ENCODE measurements around the gene PROCR.
"Not testable (repeated sequence)": the region's sequence is repeated elsewhere in the genome, so short reads cannot be mapped to it uniquely, and the experiment has no call there.

The PROCR gene

DNA sequence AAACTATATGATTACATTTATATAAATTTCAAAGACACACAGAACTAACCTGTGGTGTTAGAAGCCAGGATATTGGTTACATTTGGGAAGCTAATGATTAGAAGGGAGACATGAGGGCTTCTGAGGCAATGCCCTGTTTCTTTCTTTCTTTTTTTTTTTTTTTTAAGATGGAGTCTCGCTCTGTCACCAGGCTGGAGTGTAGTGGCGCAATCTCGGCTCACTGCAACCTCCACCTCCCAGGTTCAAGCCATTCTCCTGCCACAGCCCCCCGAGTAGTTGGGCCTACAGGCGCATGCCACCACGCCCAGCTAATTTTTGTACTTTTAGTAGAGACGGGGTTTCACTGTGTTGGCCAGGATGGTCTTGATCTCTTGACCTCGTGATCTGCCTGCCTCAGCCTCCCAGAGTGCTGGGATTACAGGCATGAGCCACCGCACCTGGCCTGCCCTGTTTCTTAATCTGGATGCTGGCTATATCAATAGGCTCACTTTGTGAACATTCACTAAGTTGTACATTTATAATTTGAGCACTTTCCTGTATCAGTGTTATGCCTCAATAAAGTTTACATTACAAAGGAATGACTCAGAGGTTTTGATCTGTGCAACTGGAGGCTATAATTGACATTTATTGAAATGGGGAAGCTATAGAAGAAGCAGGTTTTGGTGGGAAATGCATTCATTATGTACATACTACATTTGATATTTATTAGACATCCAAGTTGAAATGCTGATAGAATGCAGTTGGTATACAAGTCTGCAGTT is 21.3 kb downstream of the PROCR start:
- not testable (repeated sequence) for DNase-seq

DNA sequence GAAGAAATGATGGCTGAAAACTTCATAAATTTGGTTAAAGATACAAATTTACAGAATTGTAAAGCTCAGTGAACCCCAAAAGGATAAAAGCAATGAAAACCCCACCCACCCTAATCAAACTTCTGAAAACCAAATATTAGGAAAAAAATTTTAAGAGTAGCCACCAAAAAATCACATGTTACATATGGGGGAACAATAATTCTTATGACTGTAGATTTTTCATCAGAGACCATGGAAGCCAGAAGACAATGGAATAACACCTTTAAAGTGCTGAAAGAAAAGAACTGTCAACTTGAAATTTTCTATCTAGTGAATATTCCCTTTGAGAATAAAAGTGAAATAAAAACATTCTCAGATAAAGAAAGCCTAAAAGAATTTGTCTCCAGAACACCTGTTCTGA is 24.4 kb downstream of the PROCR start:
- DNase-seq = no peak

- no peak for DNase-seq
These were observed 27.9 kb downstream of the PROCR start for GRCh38 chr20:35199740-35200139.

DNA sequence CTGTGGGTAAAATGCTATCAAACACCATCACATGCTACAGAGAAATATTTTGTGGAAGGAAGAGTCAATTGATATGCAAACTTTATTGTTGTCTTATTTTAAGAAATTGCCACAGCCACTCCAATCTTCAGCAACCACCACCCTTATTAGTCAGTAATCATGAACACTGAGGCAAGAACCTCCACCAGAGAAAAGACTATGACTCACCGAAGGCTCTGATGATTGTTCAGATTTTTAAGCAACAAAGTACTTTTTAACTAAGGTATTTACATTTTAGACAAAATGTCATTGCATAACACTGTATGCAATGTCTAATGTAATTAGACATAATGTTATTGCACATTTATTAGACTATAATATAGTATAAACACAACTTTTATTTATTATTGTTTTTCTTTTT is 28.4 kb downstream of the PROCR start:
- DNase-seq = no peak

GRCh38 chr20:35201467-35201866 is 29.6 kb downstream of the PROCR start:
- DNase-seq = not testable (repeated sequence)

DNA sequence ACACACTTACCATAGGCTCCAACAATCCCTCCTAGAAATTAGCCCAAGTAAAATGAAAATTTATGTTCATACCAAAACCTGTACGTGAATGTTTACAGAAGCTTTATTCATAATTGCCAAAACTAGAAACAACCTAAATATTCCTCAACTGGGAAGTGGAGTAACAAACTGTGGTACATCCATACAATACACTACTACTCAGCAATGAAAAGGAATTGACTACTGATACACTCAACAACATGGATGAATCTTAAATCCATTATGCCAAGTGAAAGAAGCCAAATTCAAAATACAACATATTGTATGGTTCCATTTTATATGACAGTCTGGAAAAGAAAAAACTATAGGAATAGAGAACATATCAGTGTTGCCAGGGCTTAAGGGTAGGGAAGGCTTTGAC is 34.9 kb downstream of the PROCR start:
- DNase-seq = no peak

GRCh38 chr20:35207950-35208611 is 36.2 kb downstream of the PROCR start:
- DNase-seq = peak; percentile 20

DNA sequence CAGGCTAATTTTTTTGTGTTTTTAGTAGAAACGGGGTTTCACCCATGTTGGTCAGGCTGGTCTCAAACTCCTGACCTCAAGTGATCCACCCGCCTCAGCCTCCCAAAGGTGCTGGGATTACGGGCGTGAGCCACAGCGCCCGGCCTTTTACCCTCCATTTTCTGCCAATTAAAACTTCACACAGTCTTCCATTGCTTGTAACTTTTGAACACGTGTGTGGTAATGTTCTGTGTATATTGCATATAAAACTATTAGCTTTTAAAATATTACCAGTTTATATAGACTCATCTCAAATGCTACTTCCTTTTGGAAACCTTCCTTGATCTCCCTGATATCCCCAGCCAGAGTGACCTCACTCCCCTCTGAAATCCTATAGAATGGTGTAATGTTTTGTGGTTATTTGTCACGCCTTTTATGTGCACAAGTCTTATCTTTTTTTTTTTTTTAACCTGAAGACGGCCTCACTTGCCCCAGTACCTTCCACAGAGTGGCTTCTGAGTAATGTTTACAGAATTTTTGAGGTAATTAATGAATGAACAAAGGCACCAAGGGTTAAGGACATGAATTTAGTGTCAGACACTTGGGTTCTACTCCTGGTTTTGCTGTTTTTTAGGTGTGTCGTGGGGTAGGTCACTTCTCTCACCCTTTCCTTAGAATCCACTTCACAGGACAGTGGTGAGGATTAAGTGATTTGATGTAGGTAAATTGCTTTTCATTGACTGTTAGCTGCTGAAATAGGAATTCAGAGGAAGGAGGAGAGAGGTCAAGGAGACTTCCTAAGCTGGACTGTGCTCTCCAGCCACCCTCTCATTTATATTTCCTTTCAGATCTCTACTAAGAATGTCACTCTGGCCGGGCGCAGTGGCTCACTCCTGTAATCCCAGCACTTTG is 43.4 kb downstream of the PROCR start:
- no peak for DNase-seq

DNA sequence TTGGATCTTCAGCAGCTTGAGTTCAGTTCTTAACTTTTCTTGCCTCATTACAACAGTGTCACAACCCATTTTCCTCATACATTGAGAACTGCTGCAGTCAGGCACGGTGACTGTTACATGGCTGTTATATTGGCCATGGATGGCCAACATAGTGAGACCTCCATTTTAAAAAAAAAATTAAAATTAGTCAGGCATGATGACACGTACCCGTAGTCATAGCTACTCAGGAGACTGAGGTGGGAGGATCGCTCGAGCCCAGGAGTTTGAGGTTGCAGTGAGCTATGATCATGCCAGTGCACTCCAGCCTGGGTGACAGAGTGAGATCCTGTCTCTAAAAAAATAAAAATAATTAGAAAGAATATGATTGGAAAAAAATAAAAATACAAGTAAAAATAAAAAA is 44.7 kb downstream of the PROCR start:
- DNase-seq = no peak

DNA sequence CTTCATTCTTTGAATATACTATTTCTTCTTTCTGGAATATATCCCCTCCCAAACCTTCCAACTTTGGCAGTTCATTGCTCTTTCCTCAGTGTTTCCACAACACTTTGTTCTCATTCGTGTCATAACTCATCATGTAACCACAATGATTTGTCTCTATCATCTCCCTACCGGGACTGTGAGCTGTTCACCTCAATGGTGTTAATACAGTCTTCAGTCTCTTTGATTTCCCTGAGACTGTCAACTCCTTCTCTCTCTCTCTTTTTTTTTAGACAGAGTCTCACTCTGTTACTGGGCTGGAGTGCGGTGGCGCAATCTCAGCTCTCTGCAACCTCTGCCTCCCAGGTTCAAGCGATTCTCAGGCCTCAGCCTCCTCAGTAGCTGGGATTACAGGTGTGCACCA is 52.1 kb downstream of the PROCR start:
- DNase-seq = no peak

- no peak for DNase-seq
These were observed 52.7 kb downstream of the PROCR start for GRCh38 chr20:35224536-35224935.

GRCh38 chr20:35225319-35226125 is 53.6 kb downstream of the PROCR start:
- no peak for DNase-seq

- DNase-seq = no peak
These were observed 54.4 kb downstream of the PROCR start, which contains the start of gene MMP24 for GRCh38 chr20:35226126-35226883. Gene MMP24 (plus strand): TSS chr20:35226690. CDS start chr20:35226739, 49 bp downstream.

Data from DMS79 (cell line).